AG10803 (cell line): Measurements from ENCODE around the gene SGPP1.
"Not testable (repeated sequence)": the region's sequence is repeated elsewhere in the genome, so short reads cannot be mapped to it uniquely, and the experiment has no call there.

Source experiments
- DNase-seq: peaks from one replicate; pipeline ENCODE4 v3.0.0; 2010; ENCODE audit warnings: low read depth
- H3K4me3 ChIP-seq: 2 replicates; pipeline ENCODE4 v1.5.1; 2011; ENCODE audit warnings: mild to moderate bottlenecking, low read length, control low read depth
- TF ChIP-seq, protein P1 (sequence below): conservative IDR thresholded peaks from 2 replicates; pipeline ENCODE4 v1.5.1; 2011; ENCODE audit warnings: mild to moderate bottlenecking, low read length, control low read depth, inconsistent platforms

The SGPP1 gene

GRCh38 chr14:63710497-63710896, 17.4 kb downstream of the SGPP1 start:
- DNase-seq: no peak
- H3K4me3 ChIP-seq: no peak overlapping the region
- TF ChIP-seq, protein P1, sequence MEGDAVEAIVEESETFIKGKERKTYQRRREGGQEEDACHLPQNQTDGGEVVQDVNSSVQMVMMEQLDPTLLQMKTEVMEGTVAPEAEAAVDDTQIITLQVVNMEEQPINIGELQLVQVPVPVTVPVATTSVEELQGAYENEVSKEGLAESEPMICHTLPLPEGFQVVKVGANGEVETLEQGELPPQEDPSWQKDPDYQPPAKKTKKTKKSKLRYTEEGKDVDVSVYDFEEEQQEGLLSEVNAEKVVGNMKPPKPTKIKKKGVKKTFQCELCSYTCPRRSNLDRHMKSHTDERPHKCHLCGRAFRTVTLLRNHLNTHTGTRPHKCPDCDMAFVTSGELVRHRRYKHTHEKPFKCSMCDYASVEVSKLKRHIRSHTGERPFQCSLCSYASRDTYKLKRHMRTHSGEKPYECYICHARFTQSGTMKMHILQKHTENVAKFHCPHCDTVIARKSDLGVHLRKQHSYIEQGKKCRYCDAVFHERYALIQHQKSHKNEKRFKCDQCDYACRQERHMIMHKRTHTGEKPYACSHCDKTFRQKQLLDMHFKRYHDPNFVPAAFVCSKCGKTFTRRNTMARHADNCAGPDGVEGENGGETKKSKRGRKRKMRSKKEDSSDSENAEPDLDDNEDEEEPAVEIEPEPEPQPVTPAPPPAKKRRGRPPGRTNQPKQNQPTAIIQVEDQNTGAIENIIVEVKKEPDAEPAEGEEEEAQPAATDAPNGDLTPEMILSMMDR: no peak

DNA sequence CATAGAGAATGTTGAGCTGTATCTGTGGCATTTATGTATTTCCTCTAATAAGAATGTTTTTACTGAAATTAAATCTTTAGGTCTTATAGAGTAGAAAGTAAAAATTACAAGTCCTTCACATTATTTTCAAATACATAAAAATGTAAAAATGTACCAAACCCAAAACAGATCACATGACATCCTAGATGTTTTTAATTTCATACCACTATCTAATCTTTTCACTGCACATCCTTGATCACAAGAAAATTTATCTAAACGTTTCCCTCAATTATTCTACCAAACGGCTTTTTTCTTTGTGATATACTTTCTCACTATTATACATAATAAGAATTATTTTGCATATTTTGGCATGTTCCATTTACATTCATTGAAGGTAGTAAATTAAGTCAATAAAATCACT, 18.3 kb downstream of the SGPP1 start:
- no peak overlapping the region for H3K4me3 ChIP-seq
- TF ChIP-seq, protein P1: no peak
- no peak for DNase-seq

DNA sequence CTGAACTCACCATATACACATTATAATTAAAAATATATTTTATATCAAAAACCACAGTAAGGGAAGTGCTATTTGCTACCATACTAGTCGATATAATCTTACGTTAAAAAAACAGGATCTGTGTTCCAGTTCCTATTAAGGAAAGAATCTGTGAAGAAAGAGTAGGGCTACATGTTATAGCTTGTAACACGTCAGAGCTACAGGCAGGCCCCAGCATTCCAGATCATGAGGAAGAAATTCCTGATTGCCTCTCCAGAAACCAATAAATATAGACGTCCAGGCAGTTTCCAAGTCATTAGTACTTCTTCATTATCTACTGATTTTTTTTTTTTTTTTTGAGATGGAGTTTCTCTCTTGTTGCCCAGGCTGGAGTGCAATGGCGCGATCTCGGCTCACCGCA, 20.6 kb downstream of the SGPP1 start:
- no peak overlapping the region for H3K4me3 ChIP-seq
- DNase-seq: no peak
- TF ChIP-seq, protein P1: no peak

- TF ChIP-seq, protein P1: no peak
- DNase-seq: no peak
Measured at GRCh38 chr14:63705561-63706070, 22.2 kb downstream of the SGPP1 start.

GRCh38 chr14:63702530-63702929, 25.3 kb downstream of the SGPP1 start:
- not testable (repeated sequence) for DNase-seq, H3K4me3 ChIP-seq

More at GRCh38 chr14:63705561-63706070, 22.2 kb downstream of the SGPP1 start:
- H3K4me3 ChIP-seq: no peak overlapping the region

- DNase-seq: no peak
- TF ChIP-seq, protein P1: no peak
- no peak overlapping the region for H3K4me3 ChIP-seq
Measured at GRCh38 chr14:63701606-63702299, 26.1 kb downstream of the SGPP1 start.

DNA sequence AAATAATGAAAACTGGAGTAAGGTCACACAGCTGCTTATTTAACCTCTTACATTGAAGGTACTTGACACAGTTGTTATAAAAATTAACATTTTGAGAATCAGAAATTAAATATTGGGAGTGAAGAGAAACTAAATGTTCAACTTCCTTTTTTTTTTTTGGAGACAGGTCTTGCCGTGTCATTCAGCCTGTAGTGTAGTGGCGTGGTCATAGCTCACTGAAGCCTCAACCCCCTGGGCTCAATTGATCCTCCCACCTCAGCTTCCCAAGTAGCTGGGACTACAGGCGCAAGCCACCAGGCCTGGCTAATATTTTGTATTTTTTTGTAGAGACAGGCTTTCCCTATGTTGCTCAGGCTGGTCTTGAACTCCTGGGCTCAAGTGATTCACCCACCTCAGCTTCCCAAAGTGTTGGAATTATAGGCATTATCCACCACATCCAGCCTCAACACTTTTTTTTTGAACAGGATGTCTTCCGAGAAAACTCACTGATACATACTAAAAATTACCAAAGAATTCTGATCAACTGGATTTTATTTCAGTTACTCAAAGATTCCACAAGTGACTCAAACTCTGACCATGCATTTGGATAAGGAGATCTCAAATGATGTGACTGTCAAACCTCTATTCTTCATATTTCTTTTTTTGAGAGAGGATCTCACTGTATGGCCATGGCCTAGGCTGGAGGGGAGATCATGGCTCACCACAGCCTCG, 35.4 kb downstream of the SGPP1 start:
- DNase-seq: no peak
- TF ChIP-seq, protein P1: no peak
- no peak overlapping the region for H3K4me3 ChIP-seq
